ENCODE results near the gene RPS21.

DNA sequence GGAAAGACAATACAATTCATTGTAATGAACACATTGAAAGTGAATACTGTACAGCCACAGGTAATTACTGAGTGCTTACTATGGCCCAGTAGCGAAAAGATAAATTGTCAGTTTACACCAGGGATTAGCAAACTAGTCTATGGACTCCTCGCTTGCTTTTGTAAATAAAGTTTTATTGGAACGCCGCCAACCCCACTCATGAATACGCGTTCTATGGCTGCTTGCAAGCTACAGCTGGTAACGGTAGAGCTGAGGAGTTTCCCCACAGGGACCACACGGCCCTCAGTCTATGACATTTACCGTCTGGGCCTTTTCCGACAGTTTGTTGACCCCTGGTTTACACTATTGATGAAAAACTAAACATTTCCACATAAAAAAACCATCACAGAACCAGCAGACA lies 44.0 kb upstream of the RPS21 start:
- TF ChIP-seq, protein P1, sequence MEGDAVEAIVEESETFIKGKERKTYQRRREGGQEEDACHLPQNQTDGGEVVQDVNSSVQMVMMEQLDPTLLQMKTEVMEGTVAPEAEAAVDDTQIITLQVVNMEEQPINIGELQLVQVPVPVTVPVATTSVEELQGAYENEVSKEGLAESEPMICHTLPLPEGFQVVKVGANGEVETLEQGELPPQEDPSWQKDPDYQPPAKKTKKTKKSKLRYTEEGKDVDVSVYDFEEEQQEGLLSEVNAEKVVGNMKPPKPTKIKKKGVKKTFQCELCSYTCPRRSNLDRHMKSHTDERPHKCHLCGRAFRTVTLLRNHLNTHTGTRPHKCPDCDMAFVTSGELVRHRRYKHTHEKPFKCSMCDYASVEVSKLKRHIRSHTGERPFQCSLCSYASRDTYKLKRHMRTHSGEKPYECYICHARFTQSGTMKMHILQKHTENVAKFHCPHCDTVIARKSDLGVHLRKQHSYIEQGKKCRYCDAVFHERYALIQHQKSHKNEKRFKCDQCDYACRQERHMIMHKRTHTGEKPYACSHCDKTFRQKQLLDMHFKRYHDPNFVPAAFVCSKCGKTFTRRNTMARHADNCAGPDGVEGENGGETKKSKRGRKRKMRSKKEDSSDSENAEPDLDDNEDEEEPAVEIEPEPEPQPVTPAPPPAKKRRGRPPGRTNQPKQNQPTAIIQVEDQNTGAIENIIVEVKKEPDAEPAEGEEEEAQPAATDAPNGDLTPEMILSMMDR (IDR thresholded peaks at IDR 0.05; ENCODE audit: poor library complexity, severe bottlenecking), result no peak
- TF ChIP-seq REST (IDR thresholded peaks at IDR 0.05; ENCODE audit: borderline replicate concordance) (no peak), EP300 (conservative IDR thresholded peaks at IDR 0.05; ENCODE audit: poor library complexity, severe bottlenecking) (no peak), RAD21 (conservative IDR thresholded peaks at IDR 0.05) (no peak), EZH2 (IDR thresholded peaks at IDR 0.05; ENCODE audit: borderline replicate concordance, insufficient read depth, low read length, poor library complexity, severe bottlenecking) (no peak)

Measured in neural cell (in vitro differentiated cells).